ENCODE measurements around the gene THPO. TPM values are rescaled to one million over a fixed set of nuclear protein-coding genes. Genes with fewer than 3 reads are reported as not detected.
A peak's percentile ranks its signal among the peaks of the same experiment; 100 is the strongest.

Gene THPO
- polyA plus RNA-seq, 1 donor (not counting 4 experiments of a cell fraction or from before 2014, with no cell fraction given): not detected

DNA sequence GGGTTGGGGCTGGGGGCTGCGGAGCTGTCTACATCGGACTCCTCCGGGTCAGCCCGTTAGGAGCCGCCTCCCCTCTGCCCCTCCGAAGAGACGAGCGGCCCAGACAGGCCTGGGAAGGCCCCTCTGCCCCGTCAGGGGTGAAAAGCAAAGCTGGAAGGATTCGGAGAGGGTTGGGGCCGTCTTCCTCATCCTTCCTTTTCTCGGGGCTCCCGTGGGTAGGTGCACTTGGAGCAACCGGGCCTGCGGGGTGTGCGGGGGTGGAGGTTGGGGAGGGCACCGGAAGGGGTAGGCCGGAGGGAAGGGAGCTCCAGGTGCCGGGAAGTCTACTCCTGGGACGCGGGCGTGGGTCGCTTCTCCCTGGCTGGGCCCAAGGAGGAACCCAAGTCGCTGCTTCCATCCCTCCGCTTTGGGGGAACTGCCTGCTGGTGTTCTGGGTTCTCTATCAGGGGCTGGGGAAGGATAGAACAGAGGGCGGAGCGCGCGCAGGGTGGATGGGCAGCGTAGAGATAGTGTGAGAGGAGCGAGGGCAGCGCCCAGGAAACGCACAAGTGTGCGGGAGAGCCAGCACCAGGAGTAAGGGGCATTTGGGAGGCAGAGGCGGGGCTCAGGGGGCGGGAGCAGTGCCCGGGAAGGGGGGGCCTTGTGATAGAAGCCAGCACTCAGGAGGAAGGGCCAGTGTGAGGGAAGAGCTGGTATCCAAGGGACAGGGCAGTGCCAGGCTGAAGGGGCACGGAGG, 15.9 kb downstream of the THPO start:
- H3K4me2 ChIP-seq (ENCODE audit: control insufficient read depth, extremely low read depth, insufficient read depth, low read depth, low read length): peak overlapping the region; percentile 74
- peak overlapping the region; percentile 59 to 97 (median 95) for H3K4me3 ChIP-seq (ENCODE audit: control insufficient read depth in 2 of 3, extremely low read depth in 1 of 3, insufficient read depth in 2 of 3, low read depth in 1 of 3, low read length in 3 of 3)
- H3K9me3 ChIP-seq (ENCODE audit: control insufficient read depth, low read depth, low read length): no peaks in the 10 kb centered on the region
- H3K27me3 ChIP-seq (ENCODE audit: control insufficient read depth, extremely low read depth, insufficient read depth, low read length): no peaks in the 10 kb centered on the region
- H3K79me2 ChIP-seq (ENCODE audit: control insufficient read depth, insufficient read depth, low read length): peaks cover 25% of the 10 kb centered on the region
- H3K9me1 ChIP-seq (ENCODE audit: control insufficient read depth, extremely low read depth, insufficient read depth, low read length): no peaks in the 10 kb centered on the region
- dilution Hi-C loops (cut with MboI; ENCODE audit: extremely low pct_ligation_motif_present, low sequenced_read_pairs): no loop called here
- H4K20me1 ChIP-seq (ENCODE audit: control insufficient read depth, extremely low read depth, insufficient read depth, low read length): no peaks in the 10 kb centered on the region
- TF ChIP-seq CTCF (optimal IDR thresholded peaks at IDR 0.05 in 1 of 3, IDR thresholded peaks at IDR 0.05 in 1 of 3, conservative IDR thresholded peaks at IDR 0.05 in 1 of 3; ENCODE audit: extremely low read depth in 1 of 3, insufficient read depth in 2 of 3, low read length in 3 of 3): no peak
- TF ChIP-seq EZH2 (IDR thresholded peaks at IDR 0.05; ENCODE audit: low read length): no peak
- peaks cover 12 to 16% of the 10 kb centered on the region in 2 experiments for H3K36me3 ChIP-seq (ENCODE audit: control insufficient read depth in 2 of 2, extremely low read depth in 1 of 2, insufficient read depth in 2 of 2, low read length in 2 of 2)
- no peak for DNase-seq (ENCODE audit: low read depth, low spot score)
- H2AFZ ChIP-seq (ENCODE audit: control insufficient read depth, low read length): peak overlapping the region; percentile 63
- H3K27ac ChIP-seq (ENCODE audit: control insufficient read depth, insufficient read depth, low read length): peak overlapping the region; percentile 82
- no peak for FAIRE-seq
- peaks cover 22% of the 10 kb centered on the region for H3K4me1 ChIP-seq (ENCODE audit: control insufficient read depth, extremely low read depth, insufficient read depth, low read length)
- peak overlapping the region; percentile 83 for H3K9ac ChIP-seq (ENCODE audit: control insufficient read depth, extremely low read depth, insufficient read depth, low read length)

DNA sequence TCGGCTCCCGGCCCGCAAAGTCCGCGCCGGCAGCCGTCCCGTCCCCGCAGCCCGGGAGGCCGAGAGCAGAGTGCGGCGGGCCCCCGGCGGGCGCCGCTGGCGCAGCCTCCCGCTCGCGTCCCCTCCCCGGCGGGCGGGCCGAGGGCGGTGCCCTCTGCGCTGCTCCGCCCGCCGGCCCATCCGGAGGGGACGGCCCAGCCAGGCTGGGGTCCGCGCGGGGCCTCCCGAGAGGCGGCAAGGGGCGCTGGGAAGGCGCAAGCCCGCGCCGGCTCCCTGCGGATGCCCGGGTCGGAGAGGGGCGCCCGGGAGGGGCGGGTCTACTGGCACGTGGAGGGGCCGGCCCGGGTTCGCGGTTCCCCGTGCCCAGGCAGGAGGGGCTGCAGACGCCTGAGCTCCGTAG, 16.5 kb downstream of the THPO start, which contains the start of the genes CLCN2 and POLR2H:
Gene CLCN2, minus strand, starts transcription at position 74 of the 400 bp plus-strand sequence. CDS start 126 bp downstream, outside the sequence.
Gene POLR2H, plus strand, starts transcription at position 179 of the 400 bp plus-strand sequence. CDS start 1,783 bp downstream, outside the sequence.
- no peak for DNase-seq (ENCODE audit: low read depth, low spot score)
- Histone ChIP-seq H3K4me1 (ENCODE audit: control insufficient read depth, extremely low read depth, insufficient read depth, low read length) (peaks cover 22% of the 10 kb centered on the region), H3K79me2 (ENCODE audit: control insufficient read depth, insufficient read depth, low read length) (peaks cover 21% of the 10 kb centered on the region), H2AFZ (ENCODE audit: control insufficient read depth, low read length) (peak within 1 kb of the TSS; percentile 64), H3K4me2 (ENCODE audit: control insufficient read depth, extremely low read depth, insufficient read depth, low read depth, low read length) (peak within 1 kb of the TSS; percentile 74), H3K9me3 (ENCODE audit: control insufficient read depth, low read depth, low read length) (no peaks in the 10 kb centered on the region), H3K9me1 (ENCODE audit: control insufficient read depth, extremely low read depth, insufficient read depth, low read length) (no peaks in the 10 kb centered on the region), H3K27me3 (ENCODE audit: control insufficient read depth, extremely low read depth, insufficient read depth, low read length) (no peaks in the 10 kb centered on the region), H3K4me3 (ENCODE audit: control insufficient read depth in 2 of 3, extremely low read depth in 1 of 3, insufficient read depth in 2 of 3, low read depth in 1 of 3, low read length in 3 of 3) (peak within 1 kb of the TSS; percentile 59 to 97 (median 95)), H3K27ac (ENCODE audit: control insufficient read depth, insufficient read depth, low read length) (peak within 1 kb of the TSS; percentile 82), H4K20me1 (ENCODE audit: control insufficient read depth, extremely low read depth, insufficient read depth, low read length) (no peaks in the 10 kb centered on the region), H3K36me3 (ENCODE audit: control insufficient read depth in 2 of 2, extremely low read depth in 1 of 2, insufficient read depth in 2 of 2, low read length in 2 of 2) (peaks cover 8 to 11% of the 10 kb centered on the region in 2 experiments), H3K9ac (ENCODE audit: control insufficient read depth, extremely low read depth, insufficient read depth, low read length) (peak within 1 kb of the TSS; percentile 83)
- dilution Hi-C loops (cut with MboI; ENCODE audit: extremely low pct_ligation_motif_present, low sequenced_read_pairs): no loop called here
- FAIRE-seq: no peak
- TF ChIP-seq CTCF (optimal IDR thresholded peaks at IDR 0.05 in 1 of 3, IDR thresholded peaks at IDR 0.05 in 1 of 3, conservative IDR thresholded peaks at IDR 0.05 in 1 of 3; ENCODE audit: extremely low read depth in 1 of 3, insufficient read depth in 2 of 3, low read length in 3 of 3): no peak
- TF ChIP-seq EZH2 (IDR thresholded peaks at IDR 0.05; ENCODE audit: low read length): no peak
